GM21723 (cell line): ENCODE results near the gene ST6GALNAC5.
"Not testable (repeated sequence)": the region's sequence is repeated elsewhere in the genome, so short reads cannot be mapped to it uniquely, and the experiment has no call there.

Experiments
- ATAC-seq: cut with Tn5 transposase; IDR thresholded peaks from one replicate; pipeline ENCODE4 v1.9.1; 2021; ENCODE audit warnings: mild to moderate bottlenecking, moderate library complexity; ENCODE audit not compliant: unreplicated experiment

The ST6GALNAC5 gene

GRCh38 chr1:76933847-76934815, 66.9 kb downstream of the ST6GALNAC5 start:
- ATAC-seq = no peak

GRCh38 chr1:76938304-76938703, 71.0 kb downstream of the ST6GALNAC5 start:
- ATAC-seq = no peak

- no peak for ATAC-seq
These were observed 72.0 kb downstream of the ST6GALNAC5 start for GRCh38 chr1:76939050-76939816.

GRCh38 chr1:76939817-76940216, 72.5 kb downstream of the ST6GALNAC5 start:
- no peak for ATAC-seq

DNA sequence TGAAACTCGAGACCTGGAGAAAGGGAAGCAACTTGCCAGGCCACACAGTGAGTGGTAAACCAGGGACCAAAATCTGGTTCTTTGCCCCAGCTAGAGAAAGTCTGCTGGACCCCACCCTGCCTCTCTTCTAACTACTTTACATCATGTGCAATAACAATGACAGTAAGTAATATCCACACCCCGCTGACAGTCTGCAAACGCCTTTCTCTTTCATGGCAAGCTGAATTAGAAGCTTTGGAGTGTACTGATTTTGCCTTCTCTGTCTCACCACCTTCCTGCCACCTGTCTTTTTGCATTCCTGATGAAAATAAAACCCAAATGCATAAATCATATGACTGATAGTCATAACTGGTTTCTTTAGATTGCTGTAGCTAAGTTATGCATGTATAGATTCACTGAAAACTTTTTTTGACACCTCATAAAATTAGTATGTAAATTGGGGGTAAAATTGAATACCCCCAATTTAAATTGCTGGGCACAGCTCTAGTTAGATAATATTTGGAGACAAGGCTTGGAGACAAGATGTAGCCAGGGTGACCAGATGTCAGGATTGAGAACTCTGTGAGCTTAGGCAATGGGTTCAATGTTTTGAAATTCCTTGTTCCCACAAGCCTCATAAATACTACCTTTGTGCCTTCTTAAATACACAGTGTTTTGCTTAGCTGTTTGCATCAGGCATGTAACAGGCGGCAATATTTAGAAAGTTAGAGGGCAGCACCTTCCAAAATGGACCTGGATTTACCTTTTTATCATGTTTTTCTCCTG, 73.5 kb downstream of the ST6GALNAC5 start:
- ATAC-seq = no peak

DNA sequence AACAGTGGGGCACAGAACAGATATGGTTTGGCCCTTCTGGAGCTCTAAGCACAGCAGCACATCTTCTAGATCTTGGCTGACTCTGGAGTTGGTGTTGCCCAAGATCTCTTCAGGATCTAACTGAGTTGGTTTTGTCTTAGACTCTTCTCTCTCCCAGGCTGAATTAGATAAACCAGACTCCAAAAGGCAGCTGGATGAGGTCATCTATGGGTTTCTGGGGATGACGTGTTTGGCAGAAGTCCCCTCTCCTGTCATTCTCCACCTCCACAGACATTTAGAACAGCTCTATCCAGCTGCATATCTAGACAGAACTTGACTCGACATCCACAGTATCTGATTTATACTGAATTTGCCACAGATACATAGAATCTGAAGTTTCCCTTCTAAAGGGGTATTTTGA, 75.3 kb downstream of the ST6GALNAC5 start:
- ATAC-seq = no peak

GRCh38 chr1:76944942-76945341, 77.7 kb downstream of the ST6GALNAC5 start:
- ATAC-seq = no peak

GRCh38 chr1:76948846-76949245, 81.6 kb downstream of the ST6GALNAC5 start:
- ATAC-seq = no peak

GRCh38 chr1:76949503-76949902, 82.2 kb downstream of the ST6GALNAC5 start:
- no peak for ATAC-seq

DNA sequence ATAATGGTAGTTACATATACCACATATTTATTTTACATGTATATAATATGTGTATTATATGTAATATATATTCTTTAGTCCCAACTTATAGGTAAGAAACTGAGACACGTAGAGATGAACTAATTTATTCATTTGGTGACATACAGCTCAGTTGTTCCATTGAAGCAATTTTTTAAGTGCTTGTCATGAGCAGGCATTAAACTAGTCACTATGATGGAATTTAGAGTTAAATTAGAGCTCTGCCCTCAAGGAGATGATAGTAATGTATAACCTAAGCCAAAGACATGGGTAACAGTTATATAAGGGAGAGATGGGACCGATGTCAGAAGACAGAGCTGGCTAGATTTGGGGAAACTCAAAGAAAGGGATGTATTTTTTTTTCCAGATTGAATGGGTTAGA, 83.0 kb downstream of the ST6GALNAC5 start:
- no peak for ATAC-seq

GRCh38 chr1:76951153-76951552, 83.9 kb downstream of the ST6GALNAC5 start:
- ATAC-seq = no peak

- no peak for ATAC-seq
These were observed 88.4 kb downstream of the ST6GALNAC5 start for GRCh38 chr1:76955652-76956051.

DNA sequence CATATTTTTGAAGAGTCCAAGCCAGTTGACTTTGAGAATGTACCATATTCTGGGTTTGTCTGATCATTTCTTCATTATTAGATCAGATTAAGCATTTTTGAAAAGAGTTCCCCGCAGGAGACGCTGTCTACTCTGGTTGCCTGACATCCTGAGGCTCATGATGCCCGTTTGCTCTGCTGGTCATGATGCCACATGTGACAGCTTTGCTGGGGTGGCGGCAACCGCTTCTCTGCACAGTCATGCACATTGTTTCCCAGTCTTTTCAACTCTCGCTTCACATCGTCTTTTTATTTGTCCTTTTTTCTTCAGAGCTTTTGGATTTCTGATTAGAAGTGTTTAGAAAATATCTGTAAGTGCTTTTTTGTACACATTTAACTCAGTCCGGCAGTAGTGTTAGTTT, 90.7 kb downstream of the ST6GALNAC5 start:
- no peak for ATAC-seq

DNA sequence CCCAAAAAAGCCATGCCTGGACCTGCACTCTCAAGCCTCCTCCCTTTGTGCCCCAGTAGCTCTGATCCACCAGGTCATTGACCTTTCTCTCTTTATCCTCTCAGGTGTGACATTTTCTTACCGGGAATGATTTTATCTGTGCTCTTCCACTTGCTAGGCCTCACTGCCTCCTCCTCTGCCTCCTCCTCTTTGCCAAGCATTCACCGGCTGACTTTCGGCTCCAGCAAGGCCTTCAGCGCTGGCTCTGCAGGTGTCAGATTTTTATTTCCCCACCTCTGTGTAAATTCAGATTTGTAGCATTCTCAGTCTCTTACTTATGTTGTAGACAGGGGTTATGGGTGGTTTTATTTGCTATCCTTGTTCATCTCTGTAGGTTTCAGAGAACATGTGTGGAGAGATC, 91.5 kb downstream of the ST6GALNAC5 start:
- ATAC-seq = no peak

DNA sequence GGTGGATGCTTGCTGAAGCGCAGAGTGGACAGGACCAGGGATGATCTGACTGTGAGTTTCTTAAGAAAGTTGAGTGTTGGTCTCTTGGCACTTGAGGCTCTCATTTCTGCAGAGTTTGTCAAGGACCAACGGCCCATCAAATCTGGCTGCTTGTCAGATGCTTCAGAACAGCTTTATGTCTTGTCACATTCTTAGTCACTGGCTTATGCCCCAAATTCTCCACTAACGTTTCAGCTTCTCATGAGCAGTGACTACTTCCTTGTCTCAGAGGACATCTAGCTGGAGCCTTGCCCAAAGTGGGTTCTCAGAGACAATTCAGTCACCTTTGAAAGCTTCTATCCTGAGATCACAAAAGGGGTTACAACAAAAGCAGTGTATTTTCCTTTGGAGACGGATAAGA, 92.3 kb downstream of the ST6GALNAC5 start:
- ATAC-seq = no peak

DNA sequence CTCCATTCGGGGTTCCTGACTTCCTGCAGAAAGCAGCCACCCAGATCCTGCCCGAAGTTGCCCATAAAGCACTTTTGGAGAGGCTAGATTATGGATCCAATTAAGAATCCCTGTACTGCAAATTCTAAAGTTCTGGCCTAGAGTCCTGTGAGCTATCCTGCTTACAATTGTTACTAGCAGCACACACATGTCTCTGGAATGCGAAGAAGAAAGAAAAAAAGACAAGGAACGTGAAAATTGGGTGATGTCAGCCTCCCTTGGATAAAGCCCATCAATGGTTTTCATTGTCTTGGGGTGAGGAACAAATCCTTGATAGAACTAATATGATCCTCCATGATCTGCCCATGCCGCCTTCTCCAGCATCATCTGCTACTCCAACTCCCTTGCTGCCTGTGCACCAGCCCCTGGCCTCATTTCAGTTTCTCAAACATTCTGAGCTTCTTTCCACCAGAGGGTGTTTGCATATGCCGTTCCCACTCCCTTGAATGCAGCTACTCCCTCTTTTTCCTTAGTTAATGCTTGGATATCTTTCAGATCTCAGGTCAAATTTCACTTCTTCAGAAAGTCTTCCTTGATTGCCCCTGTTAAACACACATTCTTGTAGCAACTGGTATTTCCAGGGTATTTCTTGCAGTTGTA, 94.0 kb downstream of the ST6GALNAC5 start:
- no peak for ATAC-seq

DNA sequence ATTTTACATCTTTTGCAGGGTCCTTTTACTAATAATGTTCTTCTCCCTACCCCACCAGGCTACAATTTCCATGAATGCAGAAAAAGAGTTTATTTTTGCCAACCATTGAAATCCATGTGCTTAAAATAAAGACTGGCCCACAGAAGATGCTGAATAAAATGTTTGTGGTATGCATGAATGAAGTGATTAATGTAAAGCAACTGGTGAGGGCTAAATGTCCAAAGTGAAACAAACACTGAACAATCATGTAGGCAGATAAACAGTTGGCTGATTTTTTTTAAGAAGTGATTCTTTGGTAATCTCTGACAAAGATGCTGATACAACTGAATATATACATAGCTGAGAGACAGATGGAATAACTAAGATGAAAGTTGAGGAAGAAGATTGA, 94.5 kb downstream of the ST6GALNAC5 start:
- ATAC-seq = no peak

- not testable (repeated sequence) for ATAC-seq
These were observed 114.0 kb downstream of the ST6GALNAC5 start for GRCh38 chr1:76981267-76981666.

GRCh38 chr1:76989976-76990375, 122.7 kb downstream of the ST6GALNAC5 start:
- ATAC-seq = no peak

- ATAC-seq = no peak
These were observed 125.8 kb downstream of the ST6GALNAC5 start for GRCh38 chr1:76993036-76993435.
